Activated naive CD8-positive, alpha-beta T cell treated with anti-CD3 and anti-CD28 coated beads, Interleukin-2, amount 50 U/mL, for 16 hours (primary cell): ENCODE results near the gene SPC25.
"Not testable (repeated sequence)": the region's sequence is repeated elsewhere in the genome, so short reads cannot be mapped to it uniquely, and the experiment has no call there.

Source experiments
- DNase-seq: peaks from one replicate; pipeline ENCODE4 v3.0.0-alpha.2; 2020; ENCODE audit warnings: low read depth, low spot score

Gene SPC25

DNA sequence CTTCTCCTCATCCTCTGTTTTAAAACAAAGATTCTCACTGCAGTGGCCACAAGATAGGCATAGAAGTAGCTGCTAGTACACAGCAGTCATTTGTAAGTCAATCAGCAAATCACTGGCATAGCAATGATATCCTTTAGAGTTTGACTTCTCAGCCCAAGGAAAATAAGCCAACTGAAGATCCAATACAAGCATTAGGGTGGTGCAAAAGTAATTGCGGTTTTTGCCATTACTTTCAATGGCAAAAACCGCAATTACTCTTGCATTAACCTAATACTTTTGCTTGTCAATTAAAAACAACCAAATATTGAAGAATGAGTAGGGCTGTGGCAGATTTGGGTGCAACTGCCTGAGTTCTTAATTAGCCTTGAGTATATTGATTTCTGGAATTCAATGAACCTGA, 13.7 kb upstream of the SPC25 start:
- DNase-seq: no peak

DNA sequence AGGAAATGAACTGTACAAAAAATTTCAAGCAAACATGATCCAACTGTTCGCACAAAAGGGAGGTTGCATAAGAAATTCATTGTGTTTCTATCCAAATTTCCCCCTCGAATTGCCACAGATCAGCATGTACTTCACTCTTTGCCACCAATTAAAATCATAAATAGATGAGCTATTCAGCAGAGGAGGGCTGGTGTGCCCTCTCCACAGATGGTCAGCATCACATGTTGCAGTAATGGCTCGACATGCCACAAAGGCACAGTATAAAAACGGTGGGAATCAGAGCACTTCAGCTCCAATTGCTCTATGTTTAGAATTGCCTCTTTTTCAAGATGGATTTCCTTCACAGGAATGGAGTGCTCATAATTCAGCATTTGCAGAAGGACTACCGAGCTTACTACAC, 10.8 kb upstream of the SPC25 start, which contains the start of gene G6PC2:
Gene G6PC2, plus strand, starts transcription at position 289 of the 400 bp plus-strand sequence. Its CDS starts 41 bp downstream, at position 330.
- no peak for DNase-seq

DNA sequence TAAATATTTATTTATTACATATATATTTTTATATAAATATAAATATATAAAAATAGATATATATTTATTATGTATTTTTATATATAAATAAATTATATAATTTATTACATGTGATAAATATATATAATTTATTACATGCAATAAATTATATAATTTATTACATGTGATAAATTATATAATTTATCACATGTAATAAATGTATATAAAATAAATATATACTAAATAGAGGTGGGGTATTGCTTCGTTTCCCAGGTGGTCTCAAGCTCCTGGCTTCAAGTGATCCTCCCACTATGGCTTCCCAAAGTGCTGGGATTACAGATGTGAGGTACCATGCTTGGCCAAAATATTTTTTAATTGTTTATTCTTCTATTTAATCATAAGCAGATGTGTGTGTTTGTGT, 7.2 kb upstream of the SPC25 start:
- no peak for DNase-seq

DNA sequence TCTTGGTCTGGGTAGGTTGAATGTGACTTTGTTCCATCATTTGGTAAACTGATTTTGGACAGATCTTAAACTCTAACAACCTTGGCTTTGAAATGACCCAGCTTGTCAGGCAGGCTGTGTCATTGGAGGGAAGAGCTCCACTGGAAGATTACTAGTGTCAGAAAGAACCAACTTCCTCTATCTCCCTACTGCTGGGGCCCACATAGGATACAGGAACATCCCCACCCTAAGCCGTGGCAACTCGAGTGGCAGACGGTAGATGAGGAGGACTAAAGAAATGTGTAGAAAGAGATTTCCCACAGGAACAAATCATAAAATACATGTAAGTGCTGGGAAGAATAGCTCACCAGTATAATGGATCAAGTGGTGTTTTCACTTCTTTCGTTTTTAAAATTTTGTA, 6.6 kb upstream of the SPC25 start:
- no peak for DNase-seq

DNA sequence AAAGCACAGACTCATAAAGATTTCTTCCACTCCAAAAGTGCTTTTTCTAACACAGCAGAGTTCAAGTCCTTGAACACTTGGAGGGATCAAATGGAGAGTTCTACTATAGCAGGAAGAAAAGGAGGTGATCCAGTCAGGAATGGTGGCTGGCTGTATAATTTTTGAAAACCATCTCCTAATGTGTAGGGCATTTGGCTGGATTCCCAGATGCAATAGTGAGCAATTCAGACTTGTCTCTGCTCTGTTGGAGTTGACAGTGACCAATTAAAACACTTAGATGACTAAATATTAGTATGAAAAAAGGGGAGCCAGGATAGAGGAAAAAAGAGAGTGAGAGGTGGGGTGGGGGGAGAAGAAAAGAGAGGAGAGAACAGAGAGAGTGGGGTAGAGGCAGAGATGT, 5.5 kb upstream of the SPC25 start:
- DNase-seq: no peak

DNA sequence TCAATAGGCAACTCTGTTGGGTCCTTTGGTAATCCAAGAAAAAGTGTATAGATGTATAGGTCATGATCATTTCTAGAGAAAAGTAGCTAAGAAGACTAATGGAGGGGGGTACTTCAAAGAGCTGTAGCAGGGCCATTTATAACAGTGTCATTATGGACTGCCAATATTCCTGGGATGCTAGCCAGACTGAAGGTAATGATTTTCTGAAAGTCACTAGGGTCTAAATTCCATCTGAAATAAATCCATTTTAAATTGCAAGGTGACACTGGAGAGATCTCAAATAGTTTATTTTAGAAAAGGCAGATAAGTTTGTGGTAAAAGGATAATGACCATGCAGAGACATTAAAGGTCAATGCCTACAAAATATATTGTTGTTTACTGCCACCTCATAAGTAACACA, 4.5 kb upstream of the SPC25 start:
- DNase-seq: no peak

DNA sequence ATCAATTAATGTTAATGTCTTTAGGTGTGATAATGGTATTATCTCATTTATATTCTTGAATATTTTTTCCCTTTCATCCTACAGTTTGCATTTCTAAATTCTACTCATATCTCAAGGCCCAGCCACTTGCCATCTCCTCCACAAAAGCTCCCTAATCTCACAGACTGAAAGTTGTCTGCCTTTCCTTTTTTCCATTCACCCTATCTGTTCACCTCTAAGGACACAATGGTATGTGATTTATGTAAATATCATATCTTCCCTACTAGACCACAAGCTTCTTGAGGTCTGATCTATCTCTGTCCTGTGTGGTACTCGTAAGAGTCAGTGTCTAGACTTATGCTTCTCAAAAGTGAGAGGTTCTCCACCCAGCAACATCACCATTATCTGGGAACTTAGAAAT, 3.9 kb upstream of the SPC25 start:
- DNase-seq: no peak

DNA sequence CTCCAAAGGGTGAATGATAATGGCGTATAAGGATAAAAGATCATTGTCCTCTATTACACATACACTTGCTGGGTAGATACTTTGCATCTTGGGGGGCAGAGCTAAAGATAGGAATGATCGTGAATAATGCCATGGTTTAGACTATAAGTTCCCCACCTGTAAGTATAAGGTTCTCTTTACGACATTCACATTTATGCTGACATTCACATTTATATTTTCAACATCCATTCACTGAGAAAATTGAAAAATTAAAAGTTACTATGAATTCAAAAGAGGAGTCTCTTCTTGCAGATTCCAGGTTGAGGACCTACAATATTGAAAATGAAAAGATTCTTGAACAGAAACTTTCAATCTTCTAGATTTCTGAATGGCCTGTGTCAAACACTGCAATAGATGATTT, 2.1 kb upstream of the SPC25 start:
- no peak for DNase-seq

DNA sequence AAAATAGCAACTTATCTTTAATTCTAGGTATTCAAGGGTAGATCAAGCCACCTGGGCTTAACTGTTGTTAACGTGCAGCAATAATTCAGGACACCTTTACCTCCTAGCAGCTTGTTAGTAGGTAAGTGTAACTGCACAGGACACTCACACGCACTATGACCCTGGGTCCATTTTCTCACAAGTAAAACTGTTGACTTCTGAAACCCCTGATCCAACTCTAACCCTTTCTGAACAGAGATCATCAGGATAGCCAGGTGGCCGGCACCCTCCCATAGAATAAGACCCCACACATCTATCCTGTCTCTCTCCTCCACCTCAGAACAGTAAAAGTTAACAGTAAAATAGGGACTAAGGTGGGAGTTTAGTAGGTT, 610 bp downstream of the SPC25 start:
- DNase-seq: no peak

DNA sequence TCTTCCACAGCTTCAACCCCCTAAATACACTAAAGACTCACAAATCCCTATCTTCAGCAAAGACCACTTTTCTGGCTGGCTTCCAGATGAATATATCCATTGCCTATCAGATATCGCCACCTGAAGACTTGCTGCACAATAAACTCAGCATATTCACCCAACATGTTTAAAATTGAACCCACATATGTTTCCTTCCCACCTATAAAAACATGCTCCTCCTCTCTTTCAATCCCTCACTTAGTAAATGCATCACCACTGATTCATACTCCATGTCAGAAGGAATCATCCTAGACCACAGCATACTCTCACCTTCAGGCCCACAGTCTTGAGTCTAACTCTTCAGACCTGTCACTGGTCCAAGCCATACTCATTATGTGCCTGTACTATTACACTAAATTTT, 5.3 kb downstream of the SPC25 start:
- DNase-seq: no peak

DNA sequence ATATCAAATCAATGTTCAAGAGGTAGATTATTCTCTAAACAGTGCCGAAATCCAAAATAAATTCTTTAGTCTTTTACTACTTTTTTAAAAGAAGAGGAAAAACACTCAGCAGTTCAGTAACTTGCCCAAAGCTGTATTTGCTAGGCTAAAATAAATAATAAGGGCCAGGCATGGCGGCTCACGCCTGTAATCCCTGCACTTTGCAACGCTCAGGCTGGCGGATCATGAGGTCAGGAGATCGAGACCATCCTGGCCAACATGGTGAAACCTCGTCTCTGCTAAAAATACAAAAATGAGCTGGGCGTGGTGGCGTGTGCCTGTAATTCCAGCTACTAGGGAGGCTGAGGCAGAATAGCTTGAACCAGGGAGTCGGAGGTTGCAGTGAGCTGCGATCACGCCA, 8.1 kb downstream of the SPC25 start:
- not testable (repeated sequence) for DNase-seq

DNA sequence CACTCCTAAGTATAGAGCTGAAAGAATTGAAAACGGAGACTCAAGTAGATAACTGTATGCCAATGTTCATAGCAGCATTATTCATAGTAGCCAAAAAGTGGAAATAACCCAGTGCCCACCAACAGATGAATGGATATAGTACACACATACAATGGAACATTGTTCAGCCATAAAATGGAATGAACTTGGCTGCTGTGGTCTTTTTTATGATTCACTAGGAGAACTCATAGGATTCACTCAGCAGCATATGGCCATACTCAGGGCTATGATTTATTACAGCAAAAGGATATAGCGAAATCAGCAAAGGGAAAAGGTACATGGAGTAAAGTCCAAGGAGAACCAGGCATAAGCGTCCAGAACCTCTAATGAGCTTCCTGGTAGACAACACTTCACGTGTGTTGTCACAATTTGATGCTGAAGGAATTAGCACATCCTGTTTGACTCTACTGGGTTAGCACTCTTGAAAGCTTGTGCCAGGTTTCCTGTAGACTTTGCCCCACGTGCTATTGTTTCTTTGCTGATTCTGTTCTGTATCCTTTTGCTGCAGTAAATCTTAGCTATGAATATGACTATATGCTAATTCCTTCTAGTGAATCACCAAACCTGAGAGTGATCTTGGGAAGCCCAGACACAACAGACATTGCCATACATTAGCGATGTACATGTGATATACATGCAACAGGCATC, 15.7 kb downstream of the SPC25 start:
- no peak for DNase-seq

DNA sequence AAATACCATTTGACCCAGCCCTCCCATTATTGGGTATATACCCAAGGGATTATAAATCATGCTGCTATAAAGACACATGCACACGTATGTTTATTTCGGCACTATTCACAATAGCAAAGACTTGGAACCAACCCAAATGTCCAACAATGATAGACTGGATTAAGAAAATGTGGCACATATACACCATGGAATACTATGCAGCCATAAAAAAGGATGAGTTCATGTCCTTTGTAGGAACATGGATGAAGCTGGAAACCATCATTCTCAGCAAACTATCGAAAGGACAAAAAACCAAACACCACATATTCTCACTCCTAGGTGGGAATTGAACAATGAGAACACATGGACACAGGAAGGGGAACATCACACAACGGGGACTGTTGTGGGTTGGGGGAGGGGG, 19.4 kb downstream of the SPC25 start:
- DNase-seq: not testable (repeated sequence)

DNA sequence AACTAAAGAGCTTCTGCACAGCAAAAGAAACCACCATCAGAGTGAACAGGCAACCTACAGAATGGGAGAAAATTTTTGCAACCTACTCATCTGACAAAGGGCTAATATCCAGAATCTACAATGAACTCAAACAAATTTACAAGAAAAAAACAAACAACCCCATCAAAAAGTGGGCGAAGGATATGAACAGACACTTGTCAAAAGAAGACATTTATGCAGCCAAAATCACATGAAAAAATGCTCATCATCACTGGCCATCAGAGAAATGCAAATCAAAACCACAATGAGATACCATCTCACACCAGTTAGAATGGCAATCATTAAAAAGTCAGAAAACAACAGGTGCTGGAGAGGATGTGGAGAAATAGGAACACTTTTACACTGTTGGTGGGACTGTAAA, 19.9 kb downstream of the SPC25 start:
- not testable (repeated sequence) for DNase-seq

DNA sequence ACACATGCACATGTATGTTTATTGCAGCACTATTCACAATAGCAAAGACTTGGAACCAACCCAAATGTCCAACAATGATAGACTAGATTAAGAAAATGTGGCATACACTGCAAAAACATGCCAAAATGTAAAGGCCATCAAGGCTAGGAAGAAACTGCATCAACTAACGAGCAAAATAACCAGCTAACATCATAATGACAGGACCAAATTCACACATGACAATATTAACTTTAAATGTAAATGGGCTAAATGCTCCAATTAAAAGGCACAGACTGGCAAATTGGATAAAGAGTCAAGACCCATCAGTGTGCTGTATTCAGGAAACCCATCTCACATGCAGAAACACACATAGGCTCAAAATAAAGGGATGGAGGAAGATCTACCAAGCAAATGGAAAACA, 23.1 kb downstream of the SPC25 start:
- DNase-seq: not testable (repeated sequence)

DNA sequence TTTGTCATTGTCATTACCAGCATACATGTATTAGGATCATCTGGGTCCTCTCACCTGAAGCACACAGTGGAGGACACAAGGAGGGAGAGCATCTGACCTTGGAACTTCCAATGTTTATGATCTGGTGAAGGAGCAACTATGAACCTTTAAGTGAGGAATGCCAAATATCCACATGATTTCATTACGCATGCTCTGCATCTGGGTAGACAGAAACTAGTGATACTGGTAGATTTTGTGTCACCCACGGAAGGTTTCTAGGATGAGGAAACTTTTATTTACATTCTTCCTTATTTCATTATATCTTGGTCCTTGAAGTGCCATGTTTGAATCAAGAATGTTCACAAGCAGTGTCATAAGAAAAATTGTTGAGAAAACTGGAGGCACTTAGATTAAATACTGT, 32.1 kb downstream of the SPC25 start:
- DNase-seq: no peak

DNA sequence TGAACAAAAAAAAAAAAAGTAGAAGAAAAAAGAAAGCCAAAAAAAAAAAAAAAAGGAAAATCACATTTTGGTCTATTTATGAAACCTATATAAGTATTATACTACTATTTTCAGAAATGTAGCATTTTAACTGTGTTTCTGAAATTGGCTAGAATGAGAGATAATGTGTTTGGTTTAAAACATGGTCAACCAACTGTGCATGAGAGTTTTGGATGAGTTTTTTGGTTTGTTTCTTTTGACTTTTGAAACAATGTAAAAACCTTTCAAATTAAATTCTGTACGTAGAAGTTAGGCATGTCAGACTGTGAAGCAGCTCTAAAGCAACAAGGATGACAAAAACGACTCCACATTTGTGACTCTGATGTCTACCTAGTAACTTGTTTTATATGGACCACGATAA, 34.6 kb downstream of the SPC25 start:
- DNase-seq: no peak

DNA sequence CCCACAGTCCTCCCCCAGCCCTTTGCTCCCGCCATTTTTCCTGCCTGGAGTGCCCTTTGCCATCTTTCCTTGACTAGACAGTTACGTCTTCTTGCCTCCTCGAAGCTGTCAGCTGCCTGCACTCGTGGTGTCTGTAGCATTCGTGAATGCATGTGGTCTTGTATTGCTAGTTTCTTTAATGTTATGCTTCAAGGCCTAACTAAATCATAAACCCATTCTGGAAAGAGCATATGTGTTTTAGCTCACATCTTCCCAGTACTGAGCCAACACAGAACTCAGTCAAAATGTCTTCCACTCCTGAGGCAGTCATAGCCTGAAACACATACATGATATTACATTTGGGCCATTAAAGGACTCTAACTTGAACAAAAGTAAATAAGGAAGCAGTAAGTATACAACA, 35.6 kb downstream of the SPC25 start:
- no peak for DNase-seq

DNA sequence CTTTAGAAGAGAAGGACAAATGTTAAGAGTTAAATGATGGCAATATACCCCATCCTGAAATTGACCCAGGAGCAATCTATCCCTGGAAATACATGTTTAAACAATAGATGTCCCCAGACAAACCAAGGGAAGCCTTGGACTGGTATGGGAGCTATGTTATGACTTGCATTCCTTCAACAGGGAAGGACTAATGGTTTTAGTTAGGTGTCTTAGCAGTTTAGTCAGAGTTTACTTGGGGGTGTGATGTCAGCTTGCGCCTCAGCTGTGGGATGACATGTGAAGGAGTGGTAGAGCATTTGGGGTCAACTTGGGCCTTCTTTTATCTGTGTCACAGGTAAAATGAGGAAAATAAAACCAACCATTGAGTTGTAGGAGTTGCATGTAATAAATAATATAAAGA, 36.8 kb downstream of the SPC25 start:
- DNase-seq: no peak

DNA sequence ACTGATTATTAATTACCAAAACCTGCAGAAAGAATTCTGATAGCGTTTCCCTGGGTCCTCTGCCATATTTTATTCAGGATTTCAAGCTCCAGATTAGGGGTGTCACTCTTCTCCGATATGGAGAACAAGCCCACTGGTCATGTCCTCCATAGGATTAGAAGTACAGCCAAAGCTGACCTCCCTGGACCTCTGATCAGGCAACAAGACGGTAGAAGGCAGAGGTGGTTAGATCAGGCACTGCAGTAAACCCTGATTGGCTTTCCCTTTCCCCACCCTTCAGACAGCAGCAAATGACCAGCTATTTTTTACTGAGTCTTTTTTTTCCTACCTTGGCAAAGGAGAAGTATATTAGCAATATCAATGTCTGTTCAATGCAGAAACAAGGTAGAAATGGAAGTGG, 37.7 kb downstream of the SPC25 start:
- no peak for DNase-seq

DNA sequence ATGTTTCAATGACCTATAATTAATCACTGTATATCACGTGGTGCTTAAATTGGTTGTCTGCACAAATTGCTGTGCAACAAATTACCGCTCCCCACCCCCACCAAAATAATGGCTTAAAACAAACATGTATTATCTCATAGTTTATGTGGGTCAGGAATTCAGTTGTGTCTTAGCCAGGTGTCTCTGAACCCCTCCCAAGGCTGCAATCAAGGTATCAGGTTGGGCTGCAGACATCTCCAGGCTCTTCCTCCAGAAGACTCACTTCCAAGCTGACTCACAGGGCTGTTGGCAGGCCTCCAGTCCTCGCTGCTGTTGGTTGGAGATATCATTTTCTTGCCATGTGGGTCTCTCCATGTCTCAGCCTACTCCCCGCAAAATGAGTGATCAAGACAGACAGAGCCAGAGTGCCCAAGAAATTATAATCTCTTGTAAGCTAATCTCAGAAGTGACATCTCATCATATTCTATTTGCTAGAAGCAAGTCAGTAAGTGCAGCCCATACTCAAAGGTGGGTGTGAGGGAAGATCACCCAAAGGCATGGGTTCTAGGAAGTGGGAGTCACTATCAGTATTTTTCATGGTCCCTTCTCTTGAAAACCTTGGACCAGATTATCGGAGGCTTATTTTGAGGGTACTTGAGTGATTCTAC, 38.4 kb downstream of the SPC25 start:
- no peak for DNase-seq

DNA sequence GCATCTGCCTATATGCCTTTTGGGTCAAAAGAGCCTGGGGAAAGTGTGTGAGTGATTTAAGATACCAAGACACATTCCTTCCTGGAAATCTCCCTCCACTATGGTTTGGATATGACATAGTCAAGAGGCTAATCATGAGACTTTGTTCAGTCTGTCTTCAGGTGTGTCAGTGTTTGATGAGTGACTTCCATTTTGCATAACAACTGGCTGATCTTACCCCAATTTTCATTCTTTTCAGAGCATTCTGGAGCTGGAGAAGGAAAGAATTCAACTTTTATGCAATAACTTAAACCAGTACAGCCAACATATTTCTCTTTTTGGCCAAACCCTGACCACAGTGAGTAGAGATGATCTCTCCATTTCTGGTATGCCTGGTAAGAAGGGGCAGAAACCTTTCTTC, 39.4 kb downstream of the SPC25 start:
- no peak for DNase-seq

DNA sequence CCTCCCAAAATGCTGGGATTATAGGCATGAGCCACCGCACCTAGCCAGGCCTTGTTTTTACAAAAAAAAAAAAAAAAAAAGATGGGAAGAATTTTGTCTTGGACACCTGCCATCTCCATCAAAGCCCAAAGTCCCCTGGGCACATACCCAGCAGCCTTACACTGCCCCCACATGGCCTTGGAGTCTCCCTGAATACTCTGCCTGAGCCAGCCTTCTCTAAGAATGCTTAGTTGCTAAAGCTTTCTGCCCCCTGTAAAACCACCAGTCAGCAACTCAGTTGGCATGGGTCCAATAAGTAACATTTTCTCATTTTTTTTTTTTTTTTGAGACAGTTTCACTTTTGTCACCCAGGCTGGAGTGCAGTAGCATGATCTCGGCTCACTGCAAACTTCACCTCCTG, 40.6 kb downstream of the SPC25 start:
- DNase-seq: no peak

DNA sequence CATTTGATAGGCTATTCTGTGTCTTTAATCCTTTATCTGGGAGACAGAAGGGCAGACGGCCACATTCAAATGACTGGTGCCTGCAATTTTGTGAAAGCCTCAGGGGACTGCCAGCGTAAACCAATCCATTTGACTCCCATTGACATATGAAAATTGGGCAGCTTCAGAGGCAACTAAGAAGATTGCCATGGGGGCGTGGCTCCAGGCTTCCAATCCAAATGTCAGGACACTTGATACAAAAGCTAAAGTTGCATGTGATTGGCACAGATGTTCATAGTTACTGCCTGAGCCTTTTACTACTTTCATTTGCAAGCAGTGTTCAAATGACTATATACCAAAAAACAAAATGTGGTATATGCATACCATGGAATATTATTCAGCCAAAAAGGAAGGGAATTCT, 42.0 kb downstream of the SPC25 start:
- no peak for DNase-seq
